Effector memory CD4-positive, alpha-beta T cell (primary cell): Measurements from ENCODE around the gene CD7.
A peak's percentile ranks its signal among the peaks of the same experiment; 100 is the strongest.

Experiments
- DNase-seq, 3 donors: peaks; one replicate each; pipeline ENCODE4 v3.0.0-alpha.2; 2020
- H3K27ac ChIP-seq: 2 replicates; pipeline ENCODE4 v1.7.0; 2013; ENCODE audit warnings: mild to moderate bottlenecking, low read length, moderate library complexity; ENCODE audit not compliant: insufficient read depth, poor library complexity, severe bottlenecking
- H3K27me3 ChIP-seq: replicated peaks from 2 replicates; pipeline ENCODE4 v1.7.0; 2013; ENCODE audit warnings: mild to moderate bottlenecking, low read length; ENCODE audit not compliant: insufficient read depth, control insufficient read depth, poor library complexity, severe bottlenecking
- H3K36me3 ChIP-seq: 2 replicates; pipeline ENCODE4 v1.7.0; 2013; ENCODE audit warnings: mild to moderate bottlenecking, low read length, moderate library complexity; ENCODE audit not compliant: control insufficient read depth, insufficient read depth
- H3K4me1 ChIP-seq: 2 replicates; pipeline ENCODE4 v1.7.0; 2013; ENCODE audit warnings: low read length, mild to moderate bottlenecking; ENCODE audit not compliant: control insufficient read depth, insufficient read depth, poor library complexity, severe bottlenecking
- H3K4me3 ChIP-seq: 2 replicates; pipeline ENCODE4 v1.7.0; 2013; ENCODE audit warnings: low read length, low read depth, mild to moderate bottlenecking; ENCODE audit not compliant: insufficient read depth, poor library complexity, severe bottlenecking
- H3K9me3 ChIP-seq: 2 replicates; pipeline ENCODE4 v1.7.0; 2013; ENCODE audit warnings: mild to moderate bottlenecking, low read length, moderate library complexity; ENCODE audit not compliant: control insufficient read depth

Gene CD7

DNA sequence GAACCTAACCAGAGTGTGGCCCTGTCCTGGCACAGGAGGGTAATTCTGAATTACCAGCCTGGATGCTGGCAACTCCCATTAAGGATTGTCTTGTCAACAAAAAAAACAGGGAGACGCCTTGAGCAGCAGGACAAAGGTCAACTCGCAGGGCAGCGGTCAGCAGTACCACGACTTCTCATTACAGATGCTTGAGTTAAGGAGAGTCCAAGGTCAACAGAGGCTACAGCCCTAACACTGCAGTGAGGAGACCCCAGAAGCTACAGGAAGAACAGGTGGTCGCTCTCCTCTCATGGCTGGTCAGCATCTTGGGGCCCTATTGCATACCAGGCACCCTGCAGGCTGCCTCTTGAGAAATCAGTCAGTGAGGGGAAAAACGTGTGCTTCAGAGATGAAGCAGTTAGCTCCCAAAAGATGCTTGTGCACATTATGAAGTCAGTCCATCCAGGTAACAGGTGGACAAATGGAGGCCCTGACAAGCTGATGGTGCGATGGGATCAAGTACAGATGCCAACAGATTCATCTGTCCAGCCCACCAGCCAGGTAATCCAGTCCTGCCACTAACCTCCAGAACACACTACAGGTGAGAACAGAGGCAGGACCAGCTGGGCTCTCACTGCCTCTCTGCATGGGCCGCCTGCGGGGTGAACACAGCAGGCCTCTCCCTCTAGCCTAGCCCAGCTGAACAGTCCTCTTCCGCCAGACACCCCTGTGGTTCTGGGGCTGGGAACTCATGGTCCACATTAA is 48.1 kb downstream of the CD7 start:
- Histone ChIP-seq H3K36me3 (peaks cover 45% of the 10 kb centered on the region), H3K27me3 (no peaks in the 10 kb centered on the region), H3K4me3 (no peak overlapping the region), H3K27ac (no peak overlapping the region), H3K4me1 (peaks cover 42% of the 10 kb centered on the region), H3K9me3 (no peaks in the 10 kb centered on the region)
- no peak for DNase-seq

GRCh38 chr17:82267575-82268379 is 49.6 kb downstream of the CD7 start:
- Histone ChIP-seq H3K36me3 (peaks cover 60% of the 10 kb centered on the region), H3K4me3 (no peak overlapping the region), H3K27ac (peak overlapping the region; percentile 12), H3K27me3 (no peaks in the 10 kb centered on the region), H3K4me1 (peaks cover 36% of the 10 kb centered on the region), H3K9me3 (no peaks in the 10 kb centered on the region)
- peak in 1 of 3 donors; percentile 21 for DNase-seq

DNA sequence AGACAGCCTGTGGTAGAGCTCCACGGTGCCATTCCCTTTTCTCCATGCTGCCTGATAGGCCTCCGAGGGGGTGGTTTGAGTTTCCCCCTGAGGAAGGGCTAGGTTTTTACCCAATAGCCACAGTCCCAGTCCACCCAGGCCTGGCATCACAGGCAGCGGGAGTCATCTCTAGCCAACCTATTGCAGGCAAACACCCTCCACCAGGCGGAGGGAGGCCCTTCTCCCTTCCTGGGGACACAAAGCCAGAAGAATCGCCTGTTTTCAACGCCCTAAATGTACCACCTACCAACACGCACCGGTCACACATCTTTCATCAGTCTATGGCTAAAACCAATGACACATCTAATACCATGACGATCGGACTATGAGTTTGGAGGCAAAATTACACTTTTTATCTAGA is 51.3 kb downstream of the CD7 start:
- peaks cover 72% of the 10 kb centered on the region for H3K36me3 ChIP-seq
- peaks cover 23% of the 10 kb centered on the region for H3K4me1 ChIP-seq
- no peak overlapping the region for H3K27ac ChIP-seq
- no peaks in the 10 kb centered on the region for H3K27me3 ChIP-seq
- H3K9me3 ChIP-seq, result no peaks in the 10 kb centered on the region
- no peak for DNase-seq
- no peak overlapping the region for H3K4me3 ChIP-seq
